Ascending aorta (tissue), 2 donors: ENCODE results near the gene GULP1. TPM values are rescaled to one million over a fixed set of nuclear protein-coding genes. Genes with fewer than 3 reads are reported as not detected.
A peak's percentile ranks its signal among the peaks of the same experiment; 100 is the strongest.

ENCODE experiments used
- DNase-seq, 2 donors: peaks; one replicate each; pipeline ENCODE4 v3.0.0-alpha.2; 2019; ENCODE audit warnings: low spot score in 2 of 2
- H3K27ac ChIP-seq, 2 donors: fragments of 200-600 bp; sonication (generic); one replicate each; pipeline ENCODE4 v1.5.1; 2016 to 2017; ENCODE audit warnings: mild to moderate bottlenecking in 1 of 2
- H3K27me3 ChIP-seq: fragments of 200-600 bp; sonication (generic); one replicate; pipeline ENCODE4 v1.5.1; 2017
- H3K36me3 ChIP-seq, 2 donors: fragments of 200-600 bp; sonication (generic); one replicate each; pipeline ENCODE4 v1.5.1; 2016
- H3K4me1 ChIP-seq, 2 donors: fragments of 200-600 bp; sonication (generic); one replicate each; pipeline ENCODE4 v1.5.1; 2016 to 2017; ENCODE audit warnings: mild to moderate bottlenecking in 1 of 2
- H3K4me3 ChIP-seq, 2 donors: fragments of 200-600 bp; sonication (generic); one replicate each; pipeline ENCODE4 v1.5.1; 2016 to 2017; ENCODE audit warnings: mild to moderate bottlenecking in 1 of 2
- H3K9me3 ChIP-seq, 2 donors: fragments of 200-600 bp; sonication (generic); one replicate each; pipeline ENCODE4 v1.5.1; 2016
- CTCF ChIP-seq, 3 experiments: fragments of 200-600 bp in 2 of 3; fragments of 450-650 bp in 1 of 3; sonication (generic) in 2 of 3; IDR thresholded peaks; one replicate each; pipeline ENCODE4 v1.5.1; 2016 to 2019; ENCODE audit warnings: antibody characterized with exemption in 3 of 3, mild to moderate bottlenecking in 1 of 3, moderate library complexity in 1 of 3
- intact Hi-C: fragments of 100-400 bp; cut with DNase I; formaldehyde crosslinking; loops from one replicate; pipeline ENCODE4 v1.15.1; 2023
- total RNA-seq: library from RNA; depleted of rRNA; stranded (reverse); fragments of >200 nt; gene quantifications from one replicate; pipeline ENCODE4 v1.1.0, GENCODE V29; 2016

The GULP1 gene
- total RNA-seq, 1 donor from 2014 or later, result 67.8 TPM

- H3K4me3 ChIP-seq, result no peak overlapping the region
- TF ChIP-seq CTCF (IDR thresholded peaks at IDR 0.05), result no peak
- no peak for DNase-seq
- no peaks in the 10 kb centered on the region for H3K27me3 ChIP-seq
- H3K27ac ChIP-seq, result no peak overlapping the region
- H3K36me3 ChIP-seq, result no peaks in the 10 kb centered on the region
- intact Hi-C loops, result no loop called here
- no peaks in the 10 kb centered on the region for H3K9me3 ChIP-seq
- H3K4me1 ChIP-seq, result peaks cover 0 to 7% of the 10 kb centered on the region in 2 donors
Observed at GRCh38 chr2:188309364-188309763, 17.7 kb downstream of the GULP1 start.

GRCh38 chr2:188314314-188315054 lies 22.8 kb downstream of the GULP1 start:
- no peak for TF ChIP-seq CTCF (IDR thresholded peaks at IDR 0.05)
- Histone ChIP-seq H3K9me3 (no peaks in the 10 kb centered on the region), H3K4me3 (no peak overlapping the region), H3K36me3 (no peaks in the 10 kb centered on the region), H3K27ac (peak overlapping the region in 1 of 2 donors; percentile 1), H3K4me1 (no peaks in the 10 kb centered on the region), H3K27me3 (no peaks in the 10 kb centered on the region)
- intact Hi-C loops, result no loop called here
- no peak for DNase-seq

GRCh38 chr2:188315750-188316149 lies 24.1 kb downstream of the GULP1 start:
- no peaks in the 10 kb centered on the region for H3K36me3 ChIP-seq
- DNase-seq, result no peak
- H3K4me3 ChIP-seq, result no peak overlapping the region
- H3K4me1 ChIP-seq, result no peaks in the 10 kb centered on the region
- no peak overlapping the region for H3K27ac ChIP-seq
- intact Hi-C loops, result no loop called here
- H3K9me3 ChIP-seq, result no peaks in the 10 kb centered on the region
- no peak for TF ChIP-seq CTCF (IDR thresholded peaks at IDR 0.05)
- H3K27me3 ChIP-seq, result no peaks in the 10 kb centered on the region

- Histone ChIP-seq H3K4me3 (no peak overlapping the region), H3K36me3 (no peaks in the 10 kb centered on the region), H3K9me3 (no peaks in the 10 kb centered on the region), H3K27me3 (no peaks in the 10 kb centered on the region), H3K4me1 (no peaks in the 10 kb centered on the region), H3K27ac (no peak overlapping the region)
- DNase-seq, result no peak
- intact Hi-C loops, result no loop called here
- TF ChIP-seq CTCF (IDR thresholded peaks at IDR 0.05), result no peak
Observed at GRCh38 chr2:188316342-188316741, 24.7 kb downstream of the GULP1 start.

GRCh38 chr2:188316791-188317423 lies 25.2 kb downstream of the GULP1 start:
- Histone ChIP-seq H3K4me3 (no peak overlapping the region), H3K27ac (no peak overlapping the region), H3K4me1 (no peaks in the 10 kb centered on the region), H3K9me3 (no peaks in the 10 kb centered on the region), H3K27me3 (no peaks in the 10 kb centered on the region), H3K36me3 (no peaks in the 10 kb centered on the region)
- TF ChIP-seq CTCF (IDR thresholded peaks at IDR 0.05), result no peak
- intact Hi-C loops, result no loop called here
- DNase-seq, result no peak
